T47D (cell line): Measurements from ENCODE around the gene GNAI1.

Experiments
- DNase-seq, 2 experiments: peaks; one replicate each; pipeline versions ENCODE4 v3.0.0 to v3.0.0-alpha.2; 2011 to 2012; ENCODE audit warnings: low read depth in 1 of 2, low spot score in 1 of 2
- JUND ChIP-seq: IDR thresholded peaks from 2 replicates; pipeline ENCODE4 v1.6.1; 2012; ENCODE audit warnings: low read depth
- in situ Hi-C: cut with HindIII; loops from 2 replicates; pipeline ENCODE4 v1.10.0; 2016; ENCODE audit warnings: low sequenced_read_pairs, low pct_unique_long_range_greater_than_20kb

The GNAI1 gene

GRCh38 chr7:80136261-80137055 is 1.8 kb downstream of the GNAI1 start:
- in situ Hi-C loops: no loop called here
- no peak for DNase-seq
- TF ChIP-seq JUND: no peak

GRCh38 chr7:80137410-80137809 is 2.8 kb downstream of the GNAI1 start:
- TF ChIP-seq JUND: no peak
- DNase-seq: no peak
- in situ Hi-C loops: no loop called here

GRCh38 chr7:80139236-80139635 is 4.6 kb downstream of the GNAI1 start:
- peak in 1 of 2 experiments; percentile 82 for DNase-seq
- peak; percentile 18; the same call in 1 of the 2 replicates for TF ChIP-seq JUND
- in situ Hi-C loops: no loop called here

- in situ Hi-C loops: no loop called here
- DNase-seq: no peak
- TF ChIP-seq JUND: no peak
Observed at GRCh38 chr7:80140388-80140787, 5.8 kb downstream of the GNAI1 start.

- TF ChIP-seq JUND: no peak
- in situ Hi-C loops: no loop called here
- no peak for DNase-seq
Observed at GRCh38 chr7:80141376-80141775, 6.7 kb downstream of the GNAI1 start.

- no peak for TF ChIP-seq JUND
- no peak for DNase-seq
- in situ Hi-C loops: no loop called here
Observed at GRCh38 chr7:80142853-80143580, 8.4 kb downstream of the GNAI1 start.

- in situ Hi-C loops: no loop called here
- TF ChIP-seq JUND: no peak
- DNase-seq: peak in 1 of 2 experiments; percentile 82
Observed at GRCh38 chr7:80145780-80146422, 11.3 kb downstream of the GNAI1 start.

GRCh38 chr7:80146545-80147182 is 12.0 kb downstream of the GNAI1 start:
- in situ Hi-C loops: no loop called here
- DNase-seq: no peak
- no peak for TF ChIP-seq JUND

- in situ Hi-C loops: no loop called here
- TF ChIP-seq JUND: no peak
- DNase-seq: no peak
Observed at GRCh38 chr7:80147543-80148391, 13.1 kb downstream of the GNAI1 start.

- in situ Hi-C loops: no loop called here
- peak in 1 of 2 experiments; percentile 61 for DNase-seq
Observed at GRCh38 chr7:80150611-80151273, 16.1 kb downstream of the GNAI1 start.

GRCh38 chr7:80151274-80151665 is 16.6 kb downstream of the GNAI1 start:
- no peak for TF ChIP-seq JUND
- DNase-seq: no peak
- in situ Hi-C loops: no loop called here

More at GRCh38 chr7:80150611-80151273, 16.1 kb downstream of the GNAI1 start:
- TF ChIP-seq JUND: no peak
